Vagina (tissue), 2 donors: ENCODE data around the gene OARD1. TPM values are rescaled to one million over a fixed set of nuclear protein-coding genes. Genes with fewer than 3 reads are reported as not detected.

ENCODE experiments used
- DNase-seq, 2 donors: peaks; one replicate each; pipeline ENCODE4 v3.0.0-alpha.2; 2017; ENCODE audit errors: extremely low spot score in 2 of 2
- H3K27ac ChIP-seq: fragments of 200-600 bp; sonication (generic); one replicate; pipeline ENCODE4 v1.5.1; 2019
- H3K27me3 ChIP-seq: fragments of 200-600 bp; sonication (generic); one replicate; pipeline ENCODE4 v1.5.1; 2019
- H3K36me3 ChIP-seq, 2 donors: fragments of 200-600 bp; sonication (generic); one replicate each; pipeline ENCODE4 v1.5.1; 2017 to 2019
- H3K4me1 ChIP-seq: fragments of 200-600 bp; sonication (generic); one replicate; pipeline ENCODE4 v1.5.1; 2019
- H3K4me3 ChIP-seq, 2 donors: fragments of 200-600 bp; sonication (generic); 1 replicate in 1 of 2; 2 replicates in 1 of 2; pipeline ENCODE4 v1.5.1; 2016 to 2019
- H3K9me3 ChIP-seq: fragments of 200-600 bp; sonication (generic); one replicate; pipeline ENCODE4 v1.5.1; 2019
- POLR2A ChIP-seq, 2 donors: fragments of 450-650 bp; IDR thresholded peaks; one replicate each; pipeline ENCODE4 v1.6.1; 2017; ENCODE audit warnings: antibody characterized with exemption in 2 of 2, mild to moderate bottlenecking in 2 of 2, moderate library complexity in 2 of 2
- POLR2AphosphoS5 ChIP-seq, 2 donors: sonication (generic); formaldehyde crosslinking; IDR thresholded peaks; one replicate each; pipeline ENCODE4 v1.9.0; 2017; ENCODE audit warnings: antibody characterized with exemption in 2 of 2, mild to moderate bottlenecking in 2 of 2, low read depth in 1 of 2; ENCODE audit not compliant: insufficient read depth in 1 of 2
- intact Hi-C: fragments of 100-400 bp; cut with DNase I; formaldehyde crosslinking; loops from one replicate; pipeline ENCODE4 v1.15.1; 2023
- total RNA-seq: library from RNA; depleted of rRNA; stranded (reverse); fragments of >200 nt; gene quantifications from one replicate; pipeline ENCODE4 v1.2.3, GENCODE V29; 2016
- TF ChIP-seq, protein P1 (sequence below), 3 experiments: fragments of 450-650 bp in 2 of 3; fragments of 200-600 bp in 1 of 3; sonication (generic) in 1 of 3; IDR thresholded peaks; one replicate each; pipeline ENCODE4 v1.5.1; 2017 to 2019; ENCODE audit warnings: antibody characterized with exemption in 3 of 3, mild to moderate bottlenecking in 2 of 3, moderate library complexity in 2 of 3

The OARD1 gene
- total RNA-seq, 1 donor from 2014 or later = 14.7 TPM

DNA sequence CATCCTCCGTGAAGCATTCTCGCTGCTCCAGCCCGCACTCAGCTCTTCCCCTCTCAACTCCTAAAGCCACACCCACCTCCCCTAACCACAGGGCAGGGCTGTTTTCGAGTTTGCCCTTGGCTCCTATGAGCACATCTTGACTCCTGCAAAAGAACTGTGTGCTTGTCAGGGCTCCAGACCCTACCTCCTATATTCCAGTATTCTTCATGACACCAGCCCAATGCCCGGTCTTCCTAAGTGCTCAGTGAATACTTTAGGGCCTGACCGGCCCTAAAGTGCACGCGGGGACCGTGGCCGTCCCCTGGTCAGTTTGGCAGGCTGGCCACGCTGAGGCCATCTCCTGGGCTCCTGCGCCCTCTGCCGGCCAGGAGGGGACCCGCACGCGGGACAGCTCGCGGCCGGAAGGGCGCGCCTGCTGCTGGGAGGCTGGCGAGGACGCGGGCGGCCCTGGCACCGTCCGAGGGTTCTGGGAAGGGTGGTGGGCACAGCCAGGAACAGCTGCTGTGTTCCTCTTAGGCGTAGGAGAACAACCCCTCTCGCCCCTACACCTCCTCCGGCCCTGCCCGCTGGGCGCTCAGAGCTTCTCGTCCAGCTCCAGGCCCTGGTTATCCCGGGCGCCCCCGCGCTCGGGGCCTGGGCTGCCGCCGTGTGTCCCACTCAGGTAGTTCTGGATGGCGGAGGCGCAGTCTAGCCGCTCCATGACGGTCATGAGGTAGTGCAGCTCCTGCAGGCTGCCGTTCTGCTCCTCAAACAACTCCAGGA is 44.2 kb downstream of the OARD1 start:
- H3K27ac ChIP-seq = peak overlapping the region; percentile 76
- peak in 1 of 2 donors; percentile 13 for TF ChIP-seq POLR2AphosphoS5 (IDR thresholded peaks at IDR 0.05; ENCODE audit: insufficient read depth in 1 of 2, low read depth in 1 of 2)
- no peak for TF ChIP-seq POLR2A (IDR thresholded peaks at IDR 0.05)
- TF ChIP-seq, protein P1, sequence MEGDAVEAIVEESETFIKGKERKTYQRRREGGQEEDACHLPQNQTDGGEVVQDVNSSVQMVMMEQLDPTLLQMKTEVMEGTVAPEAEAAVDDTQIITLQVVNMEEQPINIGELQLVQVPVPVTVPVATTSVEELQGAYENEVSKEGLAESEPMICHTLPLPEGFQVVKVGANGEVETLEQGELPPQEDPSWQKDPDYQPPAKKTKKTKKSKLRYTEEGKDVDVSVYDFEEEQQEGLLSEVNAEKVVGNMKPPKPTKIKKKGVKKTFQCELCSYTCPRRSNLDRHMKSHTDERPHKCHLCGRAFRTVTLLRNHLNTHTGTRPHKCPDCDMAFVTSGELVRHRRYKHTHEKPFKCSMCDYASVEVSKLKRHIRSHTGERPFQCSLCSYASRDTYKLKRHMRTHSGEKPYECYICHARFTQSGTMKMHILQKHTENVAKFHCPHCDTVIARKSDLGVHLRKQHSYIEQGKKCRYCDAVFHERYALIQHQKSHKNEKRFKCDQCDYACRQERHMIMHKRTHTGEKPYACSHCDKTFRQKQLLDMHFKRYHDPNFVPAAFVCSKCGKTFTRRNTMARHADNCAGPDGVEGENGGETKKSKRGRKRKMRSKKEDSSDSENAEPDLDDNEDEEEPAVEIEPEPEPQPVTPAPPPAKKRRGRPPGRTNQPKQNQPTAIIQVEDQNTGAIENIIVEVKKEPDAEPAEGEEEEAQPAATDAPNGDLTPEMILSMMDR (IDR thresholded peaks at IDR 0.05) = peak; percentile 92 to 97 (median 97)
- no peaks in the 10 kb centered on the region for H3K36me3 ChIP-seq
- peak overlapping the region; percentile 46 to 55 for H3K4me3 ChIP-seq
- intact Hi-C loops = no loop called here
- H3K4me1 ChIP-seq = peaks cover 16% of the 10 kb centered on the region
- H3K27me3 ChIP-seq = no peaks in the 10 kb centered on the region
- no peak for DNase-seq
- H3K9me3 ChIP-seq = no peaks in the 10 kb centered on the region

DNA sequence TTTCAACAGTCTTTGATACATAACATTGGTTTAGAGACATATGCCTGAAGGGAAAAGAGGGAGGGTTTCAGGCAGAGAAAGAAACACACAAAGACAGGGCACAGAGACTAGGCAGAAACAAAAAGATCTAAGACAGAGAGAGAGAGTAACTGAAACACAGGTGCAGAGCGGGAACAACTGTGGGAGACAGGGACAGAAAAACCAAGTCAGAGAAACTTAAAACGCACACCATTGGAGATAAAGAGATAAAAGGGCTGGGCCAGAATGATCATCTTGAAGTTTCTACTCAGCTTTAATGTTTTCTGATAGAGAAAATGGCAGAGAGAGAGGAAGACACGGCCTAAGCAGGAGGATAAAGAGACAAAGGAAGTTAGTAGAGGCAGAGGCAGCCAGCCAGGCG is 44.9 kb downstream of the OARD1 start:
- TF ChIP-seq POLR2AphosphoS5 (IDR thresholded peaks at IDR 0.05; ENCODE audit: insufficient read depth in 1 of 2, low read depth in 1 of 2) = no peak
- TF ChIP-seq, protein P1 (IDR thresholded peaks at IDR 0.05) = no peak
- Histone ChIP-seq H3K27ac (peak overlapping the region; percentile 76), H3K36me3 (no peaks in the 10 kb centered on the region), H3K27me3 (no peaks in the 10 kb centered on the region), H3K4me1 (peaks cover 16% of the 10 kb centered on the region), H3K9me3 (no peaks in the 10 kb centered on the region), H3K4me3 (peak overlapping the region; percentile 46 to 55)
- intact Hi-C loops = no loop called here
- no peak for DNase-seq

DNA sequence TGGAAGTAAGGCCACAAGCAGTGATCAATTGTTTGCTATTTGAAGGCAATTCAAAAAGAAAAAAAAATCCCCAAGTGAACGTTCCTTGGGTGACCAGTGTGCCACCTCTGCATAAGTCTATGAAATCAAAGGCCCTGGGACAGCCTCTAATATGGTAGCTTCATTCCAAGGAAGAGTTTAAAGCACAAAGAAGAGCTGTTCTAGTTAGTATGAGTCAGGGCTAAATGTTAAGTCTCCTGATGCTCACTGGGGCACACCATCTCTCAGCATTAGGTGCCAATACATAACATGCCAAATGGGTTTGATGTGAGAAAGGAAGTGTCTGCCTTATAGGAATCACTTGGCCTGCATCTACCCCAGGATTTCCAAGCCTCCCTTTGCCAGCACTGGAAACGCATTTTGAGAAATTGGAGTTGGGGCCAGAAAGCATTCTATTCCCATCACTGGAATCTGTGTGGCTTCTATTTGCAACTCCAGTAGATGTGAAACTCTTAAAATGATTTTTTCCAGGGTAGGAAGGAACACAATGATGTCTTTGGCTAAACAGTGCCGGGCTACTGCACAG is 46.1 kb downstream of the OARD1 start:
- Histone ChIP-seq H3K4me3 (no peak overlapping the region), H3K27ac (no peak overlapping the region), H3K36me3 (no peaks in the 10 kb centered on the region), H3K27me3 (no peaks in the 10 kb centered on the region), H3K4me1 (peaks cover 16% of the 10 kb centered on the region), H3K9me3 (no peaks in the 10 kb centered on the region)
- DNase-seq = no peak
- intact Hi-C loops = no loop called here
- TF ChIP-seq POLR2AphosphoS5 (IDR thresholded peaks at IDR 0.05; ENCODE audit: insufficient read depth in 1 of 2, low read depth in 1 of 2) = no peak
- no peak for TF ChIP-seq POLR2A (IDR thresholded peaks at IDR 0.05)
- TF ChIP-seq, protein P1 (IDR thresholded peaks at IDR 0.05) = no peak

DNA sequence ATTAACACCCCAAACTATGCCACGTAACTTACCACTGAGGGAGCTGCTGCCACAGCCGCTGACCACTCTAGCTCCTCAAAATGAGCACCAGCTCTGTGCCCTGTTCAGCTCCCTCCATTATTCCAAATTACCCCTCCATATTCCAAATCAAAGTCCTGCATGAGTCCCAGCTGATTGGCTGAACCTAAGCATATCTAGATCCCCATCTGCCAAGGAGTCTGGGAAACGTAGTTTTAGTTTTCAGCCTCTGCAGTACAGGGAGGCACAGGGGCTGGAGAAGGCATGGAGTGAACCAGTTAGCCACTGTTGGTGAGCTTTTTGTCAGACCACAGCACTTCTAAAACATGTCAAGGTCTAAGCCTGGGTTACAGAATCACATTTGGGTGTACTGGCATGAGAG is 49.0 kb downstream of the OARD1 start:
- Histone ChIP-seq H3K27me3 (no peaks in the 10 kb centered on the region), H3K36me3 (no peaks in the 10 kb centered on the region), H3K27ac (no peak overlapping the region), H3K4me3 (no peak overlapping the region), H3K9me3 (no peaks in the 10 kb centered on the region), H3K4me1 (peaks cover 10% of the 10 kb centered on the region)
- intact Hi-C loops = no loop called here
- DNase-seq = no peak
- TF ChIP-seq POLR2A (IDR thresholded peaks at IDR 0.05) = no peak
- TF ChIP-seq POLR2AphosphoS5 (IDR thresholded peaks at IDR 0.05; ENCODE audit: insufficient read depth in 1 of 2, low read depth in 1 of 2) = no peak
- TF ChIP-seq, protein P1 (IDR thresholded peaks at IDR 0.05) = no peak

DNA sequence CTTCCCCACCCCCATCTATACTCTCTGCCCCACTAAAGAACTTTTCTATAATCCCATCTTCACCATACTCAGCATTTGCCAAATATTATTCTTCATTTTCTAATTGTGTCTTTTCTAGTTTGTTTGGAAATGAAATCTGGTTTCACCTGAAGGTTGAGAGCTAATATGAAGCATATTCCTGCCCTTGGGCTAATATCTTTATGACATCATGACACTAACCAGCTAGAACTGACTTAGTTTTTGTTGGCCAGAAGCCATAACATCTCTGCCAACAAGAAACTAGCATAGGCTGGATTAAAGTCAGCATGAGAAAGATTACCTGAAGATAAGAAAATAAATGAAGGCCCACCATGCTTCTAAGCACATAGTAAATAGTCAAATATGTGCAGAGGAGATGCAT is 49.9 kb downstream of the OARD1 start:
- Histone ChIP-seq H3K9me3 (no peaks in the 10 kb centered on the region), H3K36me3 (no peaks in the 10 kb centered on the region), H3K4me3 (no peak overlapping the region), H3K27ac (no peak overlapping the region), H3K4me1 (peaks cover 3% of the 10 kb centered on the region), H3K27me3 (no peaks in the 10 kb centered on the region)
- no peak for DNase-seq
- intact Hi-C loops = no loop called here
- TF ChIP-seq POLR2AphosphoS5 (IDR thresholded peaks at IDR 0.05; ENCODE audit: insufficient read depth in 1 of 2, low read depth in 1 of 2) = no peak
- no peak for TF ChIP-seq POLR2A (IDR thresholded peaks at IDR 0.05)
- TF ChIP-seq, protein P1 (IDR thresholded peaks at IDR 0.05) = no peak
